Keratinocyte (primary cell): ENCODE data around the gene MRPS14. TPM values are rescaled to one million over a fixed set of nuclear protein-coding genes. Genes with fewer than 3 reads are reported as not detected.

ENCODE experiments used
- DNase-seq: peaks from one replicate; pipeline ENCODE4 v3.0.0-alpha.2; 2011; ENCODE audit warnings: low read depth, missing footprints, low spot score
- FAIRE-seq: peaks from 2 replicates; lab custom pipeline; 2011; peaks lifted over from hg19 to GRCh38; lab: Jason Lieb, UNC
- H2AFZ ChIP-seq: 2 replicates; pipeline ENCODE4 v1.6.0; 2012; ENCODE audit warnings: low read length, control low read depth, inconsistent platforms; ENCODE audit not compliant: control insufficient read depth
- H3K27ac ChIP-seq: 2 replicates; pipeline ENCODE4 v1.5.1; 2011; ENCODE audit warnings: low read length; ENCODE audit not compliant: control insufficient read depth, insufficient read depth
- H3K27me3 ChIP-seq: 3 replicates; pipeline ENCODE4 v1.6.0; 2011; ENCODE audit warnings: low read length; ENCODE audit not compliant: control insufficient read depth, insufficient read depth; ENCODE audit errors: extremely low read depth
- H3K36me3 ChIP-seq, 2 experiments: 2 replicates in 1 of 2; 3 replicates in 1 of 2; pipeline ENCODE4 v1.5.1; 2011; ENCODE audit warnings: low read length in 2 of 2, mild to moderate bottlenecking in 1 of 2; ENCODE audit not compliant: control insufficient read depth in 2 of 2, insufficient read depth in 2 of 2; ENCODE audit errors: extremely low read depth in 1 of 2
- H3K4me1 ChIP-seq: 3 replicates; pipeline ENCODE4 v1.5.1; 2011; ENCODE audit warnings: low read length; ENCODE audit not compliant: control insufficient read depth, insufficient read depth; ENCODE audit errors: extremely low read depth
- H3K4me2 ChIP-seq: 3 replicates; pipeline ENCODE4 v1.6.0; 2011; ENCODE audit warnings: low read depth, low read length; ENCODE audit not compliant: control insufficient read depth, insufficient read depth; ENCODE audit errors: extremely low read depth
- H3K4me3 ChIP-seq, 3 experiments: fragments of 200-600 bp in 1 of 3; sonication (generic) in 1 of 3; 2 replicates in 2 of 3; 3 replicates in 1 of 3; pipeline ENCODE4 v1.5.1; 2011 to 2016; ENCODE audit warnings: low read length in 3 of 3, mild to moderate bottlenecking in 3 of 3, control low read depth in 2 of 3, inconsistent platforms in 1 of 3, low read depth in 1 of 3, mixed read lengths in 1 of 3, mixed run types in 1 of 3, moderate library complexity in 1 of 3; ENCODE audit not compliant: control insufficient read depth in 2 of 3, insufficient read depth in 2 of 3; ENCODE audit errors: extremely low read depth in 1 of 3
- H3K79me2 ChIP-seq: 2 replicates; pipeline ENCODE4 v1.6.0; 2012; ENCODE audit warnings: low read length; ENCODE audit not compliant: control insufficient read depth, insufficient read depth
- H3K9ac ChIP-seq: 3 replicates; pipeline ENCODE4 v1.6.0; 2011; ENCODE audit warnings: low read length; ENCODE audit not compliant: control insufficient read depth, insufficient read depth; ENCODE audit errors: extremely low read depth
- H3K9me1 ChIP-seq: 3 replicates; pipeline ENCODE4 v1.6.0; 2011; ENCODE audit warnings: low read length; ENCODE audit not compliant: control insufficient read depth, insufficient read depth; ENCODE audit errors: extremely low read depth
- H3K9me3 ChIP-seq: 2 replicates; pipeline ENCODE4 v1.5.1; 2012; ENCODE audit warnings: low read depth, low read length; ENCODE audit not compliant: control insufficient read depth
- H4K20me1 ChIP-seq: 3 replicates; pipeline ENCODE4 v1.6.0; 2011; ENCODE audit warnings: low read length; ENCODE audit not compliant: control insufficient read depth, insufficient read depth; ENCODE audit errors: extremely low read depth
- EZH2 ChIP-seq: IDR thresholded peaks from one replicate; pipeline ENCODE4 v1.6.1; 2012; ENCODE audit warnings: inconsistent platforms, mild to moderate bottlenecking, low read length, moderate library complexity
- dilution Hi-C: fragments of 300-500 bp; cut with MboI; formaldehyde crosslinking; loops from one replicate; pipeline ENCODE4 v1.7.0; 2020; ENCODE audit warnings: low sequenced_read_pairs; ENCODE audit not compliant: extremely low pct_ligation_motif_present
- polyA plus RNA-seq, 5 experiments: library from polyadenylated mRNA; depleted of rRNA in 3 of 5; stranded (reverse) in 3 of 5; stranded (forward) in 1 of 5; unstranded in 1 of 5; fragments of >200 nt; gene quantifications; 1 replicate in 1 of 5; 2 replicates in 3 of 5; 3 replicates in 1 of 5; pipeline versions ENCODE4 v1.2.1 to v1.2.3, GENCODE V29; 2011 to 2012; ENCODE audit warnings: missing spikeins in 2 of 5, low read depth in 1 of 5, low replicate concordance in 1 of 5
- TF ChIP-seq, protein P1 (sequence below), 3 experiments: IDR thresholded peaks in 1 of 3; conservative IDR thresholded peaks in 1 of 3; optimal IDR thresholded peaks in 1 of 3; 2 replicates in 2 of 3; 3 replicates in 1 of 3; pipeline versions ENCODE3 to v1.5.1; 2011; ENCODE audit warnings: low read length in 3 of 3, mild to moderate bottlenecking in 3 of 3, moderate library complexity in 2 of 3, control low read depth in 1 of 3, inconsistent platforms in 1 of 3; ENCODE audit not compliant: insufficient read depth in 2 of 3; ENCODE audit errors: extremely low read depth in 1 of 3

MRPS14 gene
- polyA plus RNA-seq, 1 donor (not counting 4 experiments of a cell fraction or from before 2014, with no cell fraction given): 35.2 TPM

DNA sequence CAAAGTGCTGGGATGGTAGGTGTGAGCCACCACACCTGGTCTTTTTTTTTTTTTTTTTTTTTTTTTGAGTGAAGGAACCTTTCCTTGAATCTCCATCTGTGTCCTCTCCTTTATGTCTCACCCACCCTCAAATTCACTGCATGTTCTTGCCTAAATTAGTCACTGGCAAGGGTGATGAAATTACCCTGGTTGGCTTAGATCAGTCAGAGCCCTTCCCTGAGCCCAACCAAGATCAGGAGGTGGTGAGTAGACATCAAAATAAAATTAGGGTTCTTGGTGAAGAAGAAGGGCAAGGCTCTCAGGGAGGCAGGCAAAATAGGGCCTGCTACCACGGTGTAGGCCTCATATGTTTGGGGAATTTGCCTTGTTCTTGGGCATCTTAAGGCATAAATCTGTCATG, 39.1 kb upstream of the MRPS14 start:
- H3K27ac ChIP-seq: no peak overlapping the region
- no peaks in the 10 kb centered on the region for H3K9me1 ChIP-seq
- dilution Hi-C loops: no loop called here
- FAIRE-seq: no peak
- no peak for TF ChIP-seq EZH2
- TF ChIP-seq, protein P1, sequence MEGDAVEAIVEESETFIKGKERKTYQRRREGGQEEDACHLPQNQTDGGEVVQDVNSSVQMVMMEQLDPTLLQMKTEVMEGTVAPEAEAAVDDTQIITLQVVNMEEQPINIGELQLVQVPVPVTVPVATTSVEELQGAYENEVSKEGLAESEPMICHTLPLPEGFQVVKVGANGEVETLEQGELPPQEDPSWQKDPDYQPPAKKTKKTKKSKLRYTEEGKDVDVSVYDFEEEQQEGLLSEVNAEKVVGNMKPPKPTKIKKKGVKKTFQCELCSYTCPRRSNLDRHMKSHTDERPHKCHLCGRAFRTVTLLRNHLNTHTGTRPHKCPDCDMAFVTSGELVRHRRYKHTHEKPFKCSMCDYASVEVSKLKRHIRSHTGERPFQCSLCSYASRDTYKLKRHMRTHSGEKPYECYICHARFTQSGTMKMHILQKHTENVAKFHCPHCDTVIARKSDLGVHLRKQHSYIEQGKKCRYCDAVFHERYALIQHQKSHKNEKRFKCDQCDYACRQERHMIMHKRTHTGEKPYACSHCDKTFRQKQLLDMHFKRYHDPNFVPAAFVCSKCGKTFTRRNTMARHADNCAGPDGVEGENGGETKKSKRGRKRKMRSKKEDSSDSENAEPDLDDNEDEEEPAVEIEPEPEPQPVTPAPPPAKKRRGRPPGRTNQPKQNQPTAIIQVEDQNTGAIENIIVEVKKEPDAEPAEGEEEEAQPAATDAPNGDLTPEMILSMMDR (optimal IDR thresholded peaks at IDR 0.05 in 1 of 3, IDR thresholded peaks at IDR 0.05 in 1 of 3, conservative IDR thresholded peaks at IDR 0.05 in 1 of 3; ENCODE audit: extremely low read depth in 1 of 3, insufficient read depth in 2 of 3, low read length in 3 of 3): no peak
- H3K36me3 ChIP-seq: no peaks in the 10 kb centered on the region
- no peak overlapping the region for H3K9ac ChIP-seq
- H3K4me3 ChIP-seq: no peak overlapping the region
- H3K9me3 ChIP-seq: no peaks in the 10 kb centered on the region
- no peak overlapping the region for H3K4me2 ChIP-seq
- no peaks in the 10 kb centered on the region for H3K27me3 ChIP-seq
- no peaks in the 10 kb centered on the region for H3K4me1 ChIP-seq
- H2AFZ ChIP-seq: no peak overlapping the region
- no peaks in the 10 kb centered on the region for H3K79me2 ChIP-seq
- DNase-seq: no peak
- no peaks in the 10 kb centered on the region for H4K20me1 ChIP-seq

GRCh38 chr1:175054736-175055135, 31.5 kb upstream of the MRPS14 start:
- no peak overlapping the region for H3K4me2 ChIP-seq
- dilution Hi-C loops: no loop called here
- H3K79me2 ChIP-seq: no peaks in the 10 kb centered on the region
- no peak for TF ChIP-seq EZH2
- TF ChIP-seq, protein P1 (optimal IDR thresholded peaks at IDR 0.05 in 1 of 3, IDR thresholded peaks at IDR 0.05 in 1 of 3, conservative IDR thresholded peaks at IDR 0.05 in 1 of 3; ENCODE audit: extremely low read depth in 1 of 3, insufficient read depth in 2 of 3, low read length in 3 of 3): no peak
- H3K27ac ChIP-seq: no peak overlapping the region
- no peaks in the 10 kb centered on the region for H4K20me1 ChIP-seq
- DNase-seq: no peak
- H3K27me3 ChIP-seq: peaks cover 4% of the 10 kb centered on the region
- no peaks in the 10 kb centered on the region for H3K9me3 ChIP-seq
- no peaks in the 10 kb centered on the region for H3K4me1 ChIP-seq
- no peaks in the 10 kb centered on the region for H3K36me3 ChIP-seq
- no peak overlapping the region for H3K4me3 ChIP-seq
- H3K9me1 ChIP-seq: no peaks in the 10 kb centered on the region
- no peak overlapping the region for H2AFZ ChIP-seq
- no peak overlapping the region for H3K9ac ChIP-seq
- no peak for FAIRE-seq
